HG03571 (cell line): ENCODE measurements around the gene TMEM121.
"Not testable (repeated sequence)": the region's sequence is repeated elsewhere in the genome, so short reads cannot be mapped to it uniquely, and the experiment has no call there.

Experiments used
- ATAC-seq: cut with Tn5 transposase; IDR thresholded peaks from one replicate; pipeline ENCODE4 v1.9.1; 2021; ENCODE audit not compliant: unreplicated experiment

TMEM121 gene

DNA sequence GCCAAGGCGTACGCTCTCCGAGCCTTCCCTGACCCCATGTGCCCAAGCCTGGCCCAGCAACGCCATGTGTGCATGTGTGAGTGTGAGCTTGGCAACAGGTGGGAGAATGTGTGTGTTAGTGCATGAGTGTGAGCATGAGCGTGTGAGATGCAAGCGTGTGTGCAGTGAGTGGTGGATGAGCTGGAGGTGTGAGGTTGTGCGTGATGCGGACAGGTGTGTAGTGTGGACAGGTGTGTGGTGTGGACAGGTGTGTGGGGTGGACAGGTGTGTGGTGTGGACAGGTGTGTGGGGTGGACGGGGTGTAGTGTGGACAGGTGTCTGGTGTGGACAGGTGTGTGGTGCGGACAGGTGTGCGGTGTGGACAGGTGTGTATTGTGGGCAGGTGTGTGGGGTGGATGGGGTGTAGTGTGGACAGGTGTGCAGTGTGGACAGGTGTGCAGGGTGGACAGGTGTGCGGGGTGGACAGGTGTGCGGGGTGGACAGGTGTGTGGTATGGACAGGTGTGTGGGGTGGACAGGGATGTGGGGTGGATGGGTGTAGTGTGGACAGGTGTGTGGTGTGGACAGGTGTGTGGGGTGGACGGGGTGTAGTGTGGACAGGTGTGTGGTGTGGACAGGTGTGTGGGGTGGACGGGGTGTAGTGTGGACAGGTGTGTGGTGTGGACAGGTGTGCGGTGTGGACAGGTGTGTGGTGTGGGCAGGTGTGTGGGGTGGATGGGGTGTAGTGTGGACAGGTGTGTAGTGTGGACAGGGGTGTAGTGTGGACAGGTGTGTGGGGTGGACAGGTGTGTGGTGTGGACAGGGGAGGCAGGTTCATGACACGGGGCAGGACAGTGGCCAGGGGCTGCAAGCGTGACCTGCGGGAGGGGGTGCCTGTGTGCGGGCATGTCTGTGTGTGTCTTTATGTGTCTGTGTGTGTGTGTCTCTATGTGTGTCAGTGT lies 41.1 kb downstream of the TMEM121 start:
- ATAC-seq: not testable (repeated sequence)

DNA sequence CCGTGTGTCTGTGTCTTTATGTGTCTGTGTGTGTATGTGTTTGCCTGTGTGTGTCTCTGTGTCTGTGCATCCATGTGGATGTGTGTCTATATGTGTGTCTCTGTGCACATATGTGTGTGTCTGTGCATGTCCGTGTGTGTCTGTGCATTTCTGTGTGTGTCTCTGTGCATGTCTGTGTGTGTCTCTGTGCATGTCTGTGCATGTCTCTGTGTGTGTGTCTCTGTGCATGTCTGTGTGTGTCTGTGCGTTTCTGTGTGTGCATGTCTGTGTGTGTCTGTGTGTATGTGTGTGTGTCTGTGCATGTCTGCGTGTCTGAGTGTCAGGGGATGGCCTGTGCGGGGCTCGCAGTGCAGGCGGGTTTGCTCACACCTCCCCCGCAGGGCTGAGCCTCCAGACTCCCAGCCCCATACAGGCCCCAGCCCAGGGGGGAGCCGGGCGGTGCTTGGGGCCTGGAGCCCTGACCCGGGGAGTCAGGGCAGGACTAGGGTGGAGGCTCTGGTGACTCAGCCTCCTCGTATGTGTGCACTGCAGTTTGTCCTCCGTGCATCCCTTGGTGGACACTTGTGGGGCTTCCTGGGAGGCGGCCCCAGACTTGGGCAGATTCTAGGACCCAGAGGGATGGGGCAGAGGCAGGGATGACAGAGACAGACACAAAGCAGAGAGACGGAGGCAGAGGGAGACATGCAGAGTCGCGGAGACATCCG lies 41.9 kb downstream of the TMEM121 start:
- not testable (repeated sequence) for ATAC-seq

DNA sequence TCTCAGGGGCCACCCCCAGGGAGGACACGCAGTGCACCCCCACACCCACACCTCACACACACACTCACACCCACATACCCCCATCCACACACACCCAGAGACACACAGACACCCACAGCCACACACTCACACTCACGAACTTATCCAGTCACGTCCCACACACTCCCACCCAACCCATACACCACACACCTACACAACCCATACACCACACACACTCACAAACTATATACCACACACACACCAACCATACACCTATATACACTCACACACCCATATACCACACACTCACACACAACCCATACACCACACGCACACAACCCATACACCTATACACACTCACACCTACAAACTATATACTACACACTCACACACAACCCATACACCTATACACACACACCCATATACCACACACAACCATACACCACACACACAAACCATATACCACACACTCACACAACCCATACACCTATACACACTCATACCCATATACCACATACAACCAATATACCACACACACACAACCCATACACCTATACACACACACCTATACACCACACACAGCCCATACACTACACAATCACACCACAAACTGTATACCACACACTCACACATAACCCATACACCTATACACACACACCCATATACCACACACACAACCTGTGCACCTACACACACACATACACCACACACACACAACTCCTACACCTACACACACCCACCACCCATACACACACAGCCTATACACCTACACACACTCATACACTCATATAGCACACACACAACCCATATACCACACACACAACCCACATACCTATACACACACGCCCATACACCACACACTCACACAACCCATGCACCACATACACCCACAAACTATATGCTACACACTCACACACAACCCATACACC lies 42.7 kb downstream of the TMEM121 start:
- ATAC-seq: no peak

DNA sequence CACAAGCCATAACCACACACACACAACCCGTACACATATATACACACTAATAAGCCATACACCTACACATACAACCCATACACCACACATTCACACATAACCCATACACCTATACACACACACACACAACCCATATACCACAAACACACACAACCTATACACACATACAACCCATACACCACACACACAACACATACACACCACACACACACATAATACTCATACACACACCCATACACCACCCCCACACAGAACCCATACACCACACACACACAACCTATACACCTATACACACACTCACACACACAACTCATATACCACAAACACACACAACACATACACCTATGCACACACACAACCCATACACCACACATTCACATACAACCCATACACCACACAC lies 44.1 kb downstream of the TMEM121 start:
- no peak for ATAC-seq

DNA sequence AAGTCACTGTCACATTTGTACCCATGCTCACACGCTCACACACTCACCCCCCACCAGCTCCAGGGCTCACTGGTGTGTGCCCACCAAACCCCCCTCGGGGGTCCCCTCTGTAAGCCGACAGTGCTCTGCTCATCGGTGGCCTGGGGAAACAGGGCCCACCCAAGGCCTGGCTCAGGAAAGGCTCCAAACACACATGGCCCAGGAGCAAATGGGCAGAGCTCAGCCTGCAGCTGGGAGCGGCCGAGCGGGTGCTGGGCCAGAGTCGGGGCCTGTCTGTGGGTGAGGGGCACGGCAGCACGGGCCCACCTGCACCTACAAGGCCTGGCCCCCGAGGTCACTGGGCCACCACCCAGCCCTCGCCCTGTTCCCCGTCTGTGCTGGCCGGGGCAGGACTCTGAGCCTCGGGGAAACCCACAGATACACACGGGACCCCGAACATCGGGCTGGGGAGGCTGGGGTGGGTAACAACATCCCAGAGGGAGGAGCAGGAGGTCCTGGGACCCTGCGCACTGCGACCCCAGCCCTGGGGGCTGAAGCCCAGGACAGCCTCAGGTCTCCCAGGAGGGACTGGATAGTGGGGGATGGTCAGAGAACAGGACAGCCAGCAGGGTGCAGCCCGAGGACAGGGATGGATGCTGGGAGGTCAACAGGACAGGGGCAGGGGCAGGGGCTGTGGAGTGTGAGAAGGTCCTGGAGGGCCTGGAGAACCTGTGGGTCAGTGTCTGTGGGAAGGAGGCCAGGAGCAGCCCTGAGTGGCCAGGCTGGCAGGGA lies 45.0 kb downstream of the TMEM121 start:
- ATAC-seq: not testable (repeated sequence)

DNA sequence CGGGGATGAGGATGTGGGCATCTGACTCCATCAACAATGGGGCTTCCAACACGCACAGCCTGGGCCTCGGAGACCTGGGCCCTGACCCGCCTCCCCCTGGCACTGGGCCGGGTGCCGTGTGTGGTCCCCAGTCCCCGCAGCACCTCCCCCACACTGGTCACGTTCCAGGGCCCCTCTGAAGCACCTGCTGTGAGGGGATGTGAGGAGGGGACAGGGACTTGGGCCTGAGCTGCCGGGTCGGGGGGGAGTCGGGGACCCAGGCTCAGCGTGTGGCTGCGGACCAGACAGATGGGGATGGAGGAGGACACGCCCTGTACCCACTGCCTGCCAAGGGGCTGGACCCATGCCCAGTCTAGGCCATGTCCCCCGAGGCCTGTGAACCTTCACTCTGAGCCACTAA lies 45.7 kb downstream of the TMEM121 start:
- ATAC-seq: not testable (repeated sequence)

DNA sequence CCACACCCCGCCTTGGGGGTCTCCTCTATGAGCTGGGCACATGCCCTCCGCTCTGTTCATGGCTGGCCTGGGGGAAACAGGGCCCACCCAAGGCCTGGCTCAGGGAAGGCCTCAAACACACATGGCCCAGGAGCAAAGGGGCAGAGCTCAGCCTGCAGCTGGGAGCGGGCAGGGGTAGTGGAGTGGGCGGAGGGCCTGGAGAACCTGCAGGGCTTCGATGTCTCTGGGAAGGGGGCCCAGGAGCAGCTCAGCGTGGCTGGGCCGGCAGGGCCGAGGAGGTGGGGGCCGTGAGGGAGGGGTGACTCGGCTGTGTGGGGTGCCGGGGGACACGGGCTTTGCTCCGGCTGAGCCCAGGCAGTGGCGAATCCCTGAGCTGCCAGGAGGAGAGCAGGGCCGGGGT lies 47.5 kb downstream of the TMEM121 start:
- ATAC-seq: not testable (repeated sequence)

DNA sequence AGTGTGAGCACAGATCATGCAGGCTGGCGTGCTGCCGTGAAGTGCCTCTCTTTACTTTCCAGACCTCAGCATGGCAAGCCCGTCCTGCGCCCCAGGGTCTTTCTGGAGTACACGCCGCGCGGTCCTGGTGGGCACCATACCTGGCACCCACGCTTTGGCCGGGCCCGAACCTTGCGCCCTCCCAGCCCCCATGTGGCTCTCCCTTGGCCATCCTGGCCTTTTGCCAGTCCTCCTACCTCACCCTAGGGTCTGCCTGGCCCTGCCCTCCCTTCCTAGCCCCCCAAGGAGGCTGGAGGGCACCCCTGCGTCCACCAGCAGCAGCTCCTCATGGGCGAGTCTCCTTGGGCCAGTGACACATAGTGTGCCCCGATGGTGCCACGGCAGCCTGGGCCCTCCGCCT lies 48.0 kb downstream of the TMEM121 start:
- peak; percentile 3 for ATAC-seq

DNA sequence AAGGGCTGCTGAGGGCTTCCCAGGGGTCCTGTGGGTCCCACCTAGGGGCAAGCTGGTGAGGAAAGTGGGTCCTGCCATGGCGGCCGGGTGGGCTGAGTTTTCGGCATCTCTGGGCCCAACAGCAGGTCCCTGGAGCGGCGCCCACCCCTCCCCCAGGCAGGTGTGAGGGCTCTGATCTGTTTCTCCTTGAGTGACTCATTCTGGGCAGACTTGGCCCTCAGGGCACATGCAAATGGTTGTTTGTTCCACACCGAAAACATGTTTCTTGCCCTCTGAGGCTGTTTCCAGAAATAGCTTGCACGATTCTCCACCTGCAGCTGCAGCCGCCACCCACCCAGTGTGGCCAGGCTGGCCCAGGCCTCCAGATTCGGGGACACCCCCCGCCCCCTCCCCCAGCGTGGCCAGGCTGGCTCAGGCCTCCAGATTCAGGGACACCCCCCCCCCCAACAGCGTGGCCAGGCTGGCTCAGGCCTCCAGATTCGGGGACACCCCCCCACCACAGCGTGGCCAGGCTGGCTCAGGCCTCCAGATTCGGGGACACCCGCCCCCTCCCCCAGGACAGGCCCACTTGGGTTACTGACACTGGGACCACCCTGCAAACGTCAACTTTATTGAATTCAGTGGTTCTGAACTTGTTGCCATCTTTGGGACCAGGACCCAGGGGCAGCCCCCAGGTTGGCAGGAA lies 48.8 kb downstream of the TMEM121 start:
- ATAC-seq: peak; percentile 61

DNA sequence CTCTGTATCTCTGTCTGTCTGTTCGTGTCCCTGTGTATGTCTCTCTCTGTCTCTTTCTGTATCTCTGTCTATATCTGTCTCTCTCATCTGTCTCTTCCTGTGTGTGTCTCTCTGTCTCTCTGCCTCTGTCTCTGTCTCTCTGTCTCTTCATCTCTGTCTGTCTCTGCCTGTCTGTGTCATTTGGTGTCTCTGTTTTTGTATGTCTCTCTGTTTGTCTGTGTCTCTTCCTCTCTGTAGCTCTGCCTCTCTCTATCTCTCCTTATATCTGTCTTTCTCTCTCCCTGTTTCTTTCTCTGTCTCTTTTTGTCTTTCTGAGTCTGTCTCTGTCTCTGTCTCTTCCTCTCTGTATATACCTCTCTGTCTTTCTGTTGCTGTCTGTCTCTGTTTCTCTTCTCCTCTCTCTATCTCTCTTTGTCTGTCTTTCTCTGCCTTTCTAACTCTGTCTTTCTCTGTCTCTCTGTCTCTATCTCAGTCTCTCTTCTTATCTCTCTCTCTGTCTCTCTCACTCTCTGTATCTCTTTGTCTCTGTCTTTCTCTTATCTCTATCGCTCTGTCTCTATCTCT lies 50.2 kb downstream of the TMEM121 start:
- no peak for ATAC-seq

DNA sequence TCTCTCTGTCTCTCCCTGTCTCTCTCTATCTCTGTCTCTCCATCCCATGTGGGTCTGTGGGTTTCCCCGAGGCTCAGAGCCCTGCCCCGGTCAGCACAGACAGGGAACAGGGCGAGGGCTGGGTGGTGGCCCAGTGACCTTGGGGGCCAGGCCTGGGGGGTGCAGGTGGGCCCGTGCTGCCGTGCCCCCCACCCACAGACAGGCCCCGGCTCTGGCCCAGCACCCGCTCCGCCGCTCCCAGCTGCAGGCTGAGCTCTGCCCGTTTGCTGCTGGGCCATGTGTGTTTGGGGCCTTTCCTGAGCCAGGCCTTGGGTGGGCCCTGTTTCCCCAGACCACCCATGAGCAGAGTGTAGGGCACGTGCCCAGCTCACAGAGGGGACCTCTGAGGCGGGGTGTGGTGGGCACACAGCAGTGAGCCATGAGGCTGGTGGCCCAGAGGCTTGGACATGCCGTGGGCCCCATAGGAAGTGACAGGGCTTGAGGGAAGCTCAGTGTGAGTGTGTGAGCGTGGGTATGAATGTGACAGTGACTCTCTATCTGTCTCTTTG lies 51.0 kb downstream of the TMEM121 start:
- ATAC-seq: no peak

DNA sequence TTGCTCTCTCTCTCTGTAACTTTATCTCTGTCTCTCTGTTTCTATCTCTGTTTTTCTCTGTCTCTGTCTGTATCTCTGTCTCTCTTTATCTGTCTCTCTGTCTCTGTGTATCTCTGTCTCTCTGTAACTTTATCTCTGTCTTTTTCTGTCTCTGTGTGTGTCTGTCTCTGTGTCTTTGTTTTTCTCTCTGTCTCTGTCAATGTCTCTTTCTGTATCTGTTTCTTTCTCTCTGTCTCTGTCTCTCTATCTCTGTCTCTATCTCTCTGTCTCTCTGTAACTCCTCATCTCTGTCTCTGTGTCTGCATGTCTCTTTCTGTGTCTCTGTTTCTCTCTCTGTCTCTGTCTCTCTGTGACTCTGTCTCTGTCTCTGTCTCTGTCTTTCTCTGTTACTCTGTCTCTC lies 51.7 kb downstream of the TMEM121 start:
- no peak for ATAC-seq

DNA sequence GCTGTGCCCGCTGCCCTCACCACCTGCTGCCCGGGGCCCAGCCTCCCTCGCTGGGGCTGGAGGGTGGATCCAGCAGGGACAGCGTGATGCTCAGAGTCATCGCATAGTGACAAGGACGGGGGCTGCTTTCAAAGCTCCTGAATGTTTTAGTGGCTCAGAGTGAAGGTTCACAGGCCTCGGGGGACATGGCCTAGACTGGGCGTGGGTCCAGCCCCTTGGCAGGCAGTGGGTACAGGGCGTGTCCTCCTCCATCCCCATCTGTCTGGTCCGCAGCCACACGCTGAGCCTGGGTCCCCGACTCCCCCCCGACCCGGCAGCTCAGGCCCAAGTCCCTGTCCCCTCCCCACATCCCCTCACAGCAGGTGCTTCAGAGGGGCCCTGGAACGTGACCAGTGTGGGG lies 52.8 kb downstream of the TMEM121 start:
- ATAC-seq: not testable (repeated sequence)
